Chondrocyte (in vitro differentiated cells): ENCODE data around the gene TMEM203. TPM values are rescaled to one million over a fixed set of nuclear protein-coding genes. Genes with fewer than 3 reads are reported as not detected.

Experiments
- DNase-seq: peaks from one replicate; pipeline ENCODE4 v3.0.0; 2021; ENCODE audit warnings: mixed read lengths, low spot score
- H3K27ac Mint-ChIP-seq: one replicate; pipeline ENCODE4 v1.8.0; 2021; ENCODE audit warnings: mild to moderate bottlenecking, moderate library complexity, mixed read lengths; ENCODE audit not compliant: unreplicated experiment
- H3K27me3 Mint-ChIP-seq: 2 replicates; pipeline ENCODE4 v1.8.0; 2021; ENCODE audit warnings: low read depth, mixed read lengths
- H3K36me3 Mint-ChIP-seq: 2 replicates; pipeline ENCODE4 v1.8.0; 2021; ENCODE audit warnings: low read depth, mixed read lengths
- H3K4me1 Mint-ChIP-seq: 2 replicates; pipeline ENCODE4 v1.8.0; 2021; ENCODE audit warnings: low read depth, mild to moderate bottlenecking, mixed read lengths
- H3K4me3 Mint-ChIP-seq: one replicate; pipeline ENCODE4 v1.8.0; 2021; ENCODE audit warnings: mild to moderate bottlenecking, moderate library complexity, mixed read lengths; ENCODE audit not compliant: unreplicated experiment
- H3K9me3 Mint-ChIP-seq: 2 replicates; pipeline ENCODE4 v1.8.0; 2021; ENCODE audit warnings: low read depth, mixed read lengths
- CTCF ChIP-seq: fragments of 200-600 bp; sonication (generic); IDR thresholded peaks from 2 replicates; pipeline ENCODE4 v1.5.0; 2021; ENCODE audit warnings: antibody characterized with exemption, mild to moderate bottlenecking, moderate library complexity
- total RNA-seq: library from RNA; stranded (reverse); gene quantifications from 3 replicates; pipeline ENCODE4 v1.2.1, GENCODE V29; 2021

TMEM203 gene
- total RNA-seq, 1 donor from 2014 or later, result 34.9 TPM

- no peak for DNase-seq
- no peaks in the 10 kb centered on the region for H3K9me3 Mint-ChIP-seq
- no peak overlapping the region for H3K4me3 Mint-ChIP-seq
- TF ChIP-seq CTCF, result no peak
- no peak overlapping the region for H3K27ac Mint-ChIP-seq
- peaks cover 8% of the 10 kb centered on the region for H3K4me1 Mint-ChIP-seq
- no peaks in the 10 kb centered on the region for H3K36me3 Mint-ChIP-seq
- peaks cover 34% of the 10 kb centered on the region for H3K27me3 Mint-ChIP-seq
Measured at GRCh38 chr9:137166380-137167229, 38.8 kb downstream of the TMEM203 start.

- peaks cover 8% of the 10 kb centered on the region for H3K4me1 Mint-ChIP-seq
- H3K4me3 Mint-ChIP-seq, result no peak overlapping the region
- TF ChIP-seq CTCF, result no peak
- no peaks in the 10 kb centered on the region for H3K36me3 Mint-ChIP-seq
- DNase-seq, result no peak
- H3K9me3 Mint-ChIP-seq, result no peaks in the 10 kb centered on the region
- peaks cover 37% of the 10 kb centered on the region for H3K27me3 Mint-ChIP-seq
- no peak overlapping the region for H3K27ac Mint-ChIP-seq
Measured at GRCh38 chr9:137165250-137165836, 40.1 kb downstream of the TMEM203 start.

GRCh38 chr9:137164370-137165249, 40.8 kb downstream of the TMEM203 start:
- no peaks in the 10 kb centered on the region for H3K9me3 Mint-ChIP-seq
- H3K4me3 Mint-ChIP-seq, result no peak overlapping the region
- H3K36me3 Mint-ChIP-seq, result no peaks in the 10 kb centered on the region
- no peak for DNase-seq
- H3K27ac Mint-ChIP-seq, result no peak overlapping the region
- H3K27me3 Mint-ChIP-seq, result peaks cover 40% of the 10 kb centered on the region
- TF ChIP-seq CTCF, result no peak
- H3K4me1 Mint-ChIP-seq, result peaks cover 8% of the 10 kb centered on the region

DNA sequence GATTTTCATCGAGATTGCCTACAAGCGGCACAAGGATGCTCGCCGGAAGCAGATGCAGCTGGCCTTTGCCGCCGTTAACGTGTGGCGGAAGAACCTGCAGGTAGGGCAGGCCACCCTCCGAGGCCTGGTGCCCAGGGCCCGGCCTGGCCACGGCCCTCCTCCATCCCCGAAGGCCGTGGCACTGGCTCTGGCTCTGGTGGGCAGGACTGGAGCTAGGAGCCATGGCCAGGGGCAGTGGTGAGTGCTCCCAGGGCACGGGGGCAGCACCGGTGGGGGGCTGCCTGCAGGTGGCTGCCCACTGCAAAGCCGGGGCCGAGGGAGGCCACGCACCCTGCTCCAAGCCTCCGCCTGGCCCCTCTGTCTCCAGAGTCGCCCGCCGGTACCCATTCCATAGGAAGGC, 41.6 kb downstream of the TMEM203 start:
- no peaks in the 10 kb centered on the region for H3K36me3 Mint-ChIP-seq
- DNase-seq, result no peak
- H3K27me3 Mint-ChIP-seq, result peaks cover 47% of the 10 kb centered on the region
- H3K4me1 Mint-ChIP-seq, result peaks cover 6% of the 10 kb centered on the region
- H3K9me3 Mint-ChIP-seq, result no peaks in the 10 kb centered on the region
- H3K27ac Mint-ChIP-seq, result no peak overlapping the region
- TF ChIP-seq CTCF, result no peak
- no peak overlapping the region for H3K4me3 Mint-ChIP-seq

DNA sequence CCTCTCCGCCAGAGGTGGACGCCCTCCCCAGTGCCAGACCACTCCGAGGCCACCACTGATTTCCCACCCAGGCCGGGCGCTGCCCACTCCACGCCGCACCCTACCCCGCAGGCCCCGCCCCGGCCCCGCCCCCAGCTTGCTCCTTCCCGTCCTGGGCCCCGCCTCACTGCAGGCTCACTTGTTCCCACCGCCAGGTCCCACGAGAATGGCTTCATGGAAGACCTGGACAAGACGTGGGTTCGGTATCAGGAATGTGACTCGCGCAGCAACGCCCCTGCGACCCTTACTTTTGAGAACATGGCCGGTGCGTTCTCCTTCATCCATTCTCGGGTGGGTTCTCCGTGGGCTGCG, 42.1 kb downstream of the TMEM203 start:
- Mint-ChIP-seq H3K4me3 (peak overlapping the region; percentile 55), H3K27me3 (peaks cover 48% of the 10 kb centered on the region), H3K36me3 (no peaks in the 10 kb centered on the region), H3K4me1 (peaks cover 5% of the 10 kb centered on the region), H3K9me3 (no peaks in the 10 kb centered on the region), H3K27ac (no peak overlapping the region)
- TF ChIP-seq CTCF, result no peak
- no peak for DNase-seq
